ENCODE data around the gene PDE12. TPM values are rescaled to one million over a fixed set of nuclear protein-coding genes. Genes with fewer than 3 reads are reported as not detected.

PDE12 gene
- total and polyA plus RNA-seq, 11 donors: 2.7 to 14.6 (median 12.6) TPM

- TF ChIP-seq POLR2A (IDR thresholded peaks at IDR 0.05) (no peak), CTCF (IDR thresholded peaks at IDR 0.05) (no peak)
- ATAC-seq (no peak), DNase-seq (no peak)
- H3K4me1 ChIP-seq: peaks cover 0 to 21% (median 10%) of the 10 kb centered on the region in 12 donors
- intact Hi-C loops (cut with DNase I): no loop called here
- no peaks in the 10 kb centered on the region for H3K36me3 ChIP-seq
- no peaks in the 10 kb centered on the region for H3K27me3 ChIP-seq
- 78 to 90% (median 88%) methylated on average over 1 of the region's 1 CpG for WGBS, 4 donors
- no peaks in the 10 kb centered on the region for H3K9me3 ChIP-seq
- no peak overlapping the region for H3K4me3 ChIP-seq
- peak overlapping the region in 5 of 12 donors; percentile 58 to 75 (median 67) for H3K27ac ChIP-seq
Observed at GRCh38 chr3:57546616-57547015, 9.5 kb upstream of the PDE12 start.

GRCh38 chr3:57555306-57555705, 768 bp upstream of the PDE12 start:
- Histone ChIP-seq H3K4me3 (peak overlapping the region; percentile 46 to 96 (median 88)), H3K27me3 (no peaks in the 10 kb centered on the region), H3K4me1 (peaks cover 0 to 39% (median 26%) of the 10 kb centered on the region in 12 donors), H3K27ac (peak overlapping the region; percentile 60 to 94 (median 90)), H3K36me3 (peaks cover 0 to 16% (median 13%) of the 10 kb centered on the region in 9 donors), H3K9me3 (no peaks in the 10 kb centered on the region)
- peak in 1 of 4 donors; percentile 11 for ATAC-seq
- TF ChIP-seq CTCF (IDR thresholded peaks at IDR 0.05): no peak
- no peak for DNase-seq
- intact Hi-C loops (cut with DNase I): loop anchor here in 1 of 10 donors (5.0 kb wide), 1 partner anchor 42 kb away; the partner anchor contains the start of gene ARF4
- 24 to 39% (median 37%) methylated on average over 8 of the region's 8 CpGs for WGBS, 4 donors

GRCh38 chr3:57556459-57557084, 498 bp downstream of the PDE12 start:
- intact Hi-C loops (cut with DNase I): loop anchor here in 5 of 10 donors (1.0 to 5.0 kb wide), 3 partner anchors 40 to 41 kb away; partner anchors contain the start of gene ARF4 (in 5 of the 5)
- 0 to 2% (median 1%) methylated on average over 31 to 54 of the region's 54 CpGs for WGBS, 4 donors
- Histone ChIP-seq H3K9me3 (no peaks in the 10 kb centered on the region), H3K36me3 (peaks cover 0 to 29% (median 23%) of the 10 kb centered on the region in 9 donors), H3K4me1 (peaks cover 0 to 48% (median 27%) of the 10 kb centered on the region in 12 donors), H3K27me3 (no peaks in the 10 kb centered on the region), H3K27ac (peak overlapping the region; percentile 60 to 94 (median 90)), H3K4me3 (peak overlapping the region; percentile 46 to 96 (median 88))
- ATAC-seq (peak; percentile 8 to 58 (median 54)), DNase-seq (peak in 3 of 5 donors; percentile 40 to 66 (median 41))
- no peak for TF ChIP-seq POLR2A (IDR thresholded peaks at IDR 0.05)
- no peak for TF ChIP-seq CTCF (IDR thresholded peaks at IDR 0.05)

GRCh38 chr3:57557085-57557537, 1.0 kb downstream of the PDE12 start:
- no peak for TF ChIP-seq CTCF (IDR thresholded peaks at IDR 0.05)
- 0 to 1% (median 1%) methylated on average over 6 to 29 of the region's 29 CpGs for WGBS, 4 donors
- Histone ChIP-seq H3K4me3 (peak overlapping the region; percentile 46 to 96 (median 88)), H3K27ac (peak overlapping the region in 10 of 12 donors; percentile 84 to 94 (median 92)), H3K9me3 (no peaks in the 10 kb centered on the region), H3K36me3 (peaks cover 0 to 34% (median 26%) of the 10 kb centered on the region in 9 donors), H3K4me1 (peaks cover 0 to 50% (median 28%) of the 10 kb centered on the region in 12 donors), H3K27me3 (no peaks in the 10 kb centered on the region)
- intact Hi-C loops (cut with DNase I): loop anchor here in 4 of 10 donors (2.0 to 5.0 kb wide), 2 partner anchors 40 kb away; partner anchors contain the start of gene ARF4 (in 4 of the 4)
- peak in 3 of 4 donors; percentile 6 to 9 (median 7) for ATAC-seq
- no peak for DNase-seq
